ENCODE measurements around the gene SLC6A17.

The SLC6A17 gene

DNA sequence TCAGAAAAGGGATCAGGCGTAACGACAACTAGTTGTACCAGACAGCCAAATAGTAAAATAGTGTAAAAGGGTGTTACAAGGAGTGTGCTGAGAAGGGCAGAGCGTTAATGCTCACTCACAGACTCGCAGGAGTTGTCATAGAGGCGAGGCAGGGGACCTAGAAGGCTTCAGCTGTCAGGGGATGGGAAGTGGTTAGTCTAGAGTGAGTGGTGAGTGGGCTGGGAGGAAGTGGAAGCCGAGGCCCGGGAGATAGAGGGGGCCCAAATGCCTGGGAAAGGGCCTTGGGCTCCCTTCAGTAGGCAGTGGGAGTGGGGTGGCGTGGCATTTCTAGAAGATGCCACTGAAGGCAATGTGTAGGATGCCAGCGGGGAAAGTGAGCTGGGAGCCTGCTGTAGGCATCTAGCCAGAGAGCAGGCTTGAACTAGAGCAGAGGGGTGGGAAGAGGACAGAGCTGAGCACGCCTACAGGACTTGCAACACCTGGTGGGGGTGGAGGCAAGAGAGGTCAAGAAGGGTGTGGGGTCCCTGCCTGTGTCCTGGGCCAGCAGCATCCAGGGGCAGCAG, 10.3 kb downstream of the SLC6A17 start:
- TF ChIP-seq, protein P1, sequence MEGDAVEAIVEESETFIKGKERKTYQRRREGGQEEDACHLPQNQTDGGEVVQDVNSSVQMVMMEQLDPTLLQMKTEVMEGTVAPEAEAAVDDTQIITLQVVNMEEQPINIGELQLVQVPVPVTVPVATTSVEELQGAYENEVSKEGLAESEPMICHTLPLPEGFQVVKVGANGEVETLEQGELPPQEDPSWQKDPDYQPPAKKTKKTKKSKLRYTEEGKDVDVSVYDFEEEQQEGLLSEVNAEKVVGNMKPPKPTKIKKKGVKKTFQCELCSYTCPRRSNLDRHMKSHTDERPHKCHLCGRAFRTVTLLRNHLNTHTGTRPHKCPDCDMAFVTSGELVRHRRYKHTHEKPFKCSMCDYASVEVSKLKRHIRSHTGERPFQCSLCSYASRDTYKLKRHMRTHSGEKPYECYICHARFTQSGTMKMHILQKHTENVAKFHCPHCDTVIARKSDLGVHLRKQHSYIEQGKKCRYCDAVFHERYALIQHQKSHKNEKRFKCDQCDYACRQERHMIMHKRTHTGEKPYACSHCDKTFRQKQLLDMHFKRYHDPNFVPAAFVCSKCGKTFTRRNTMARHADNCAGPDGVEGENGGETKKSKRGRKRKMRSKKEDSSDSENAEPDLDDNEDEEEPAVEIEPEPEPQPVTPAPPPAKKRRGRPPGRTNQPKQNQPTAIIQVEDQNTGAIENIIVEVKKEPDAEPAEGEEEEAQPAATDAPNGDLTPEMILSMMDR (IDR thresholded peaks at IDR 0.05; ENCODE audit: low read length, missing control alignments) = no peak
- DNase-seq (ENCODE audit: low read depth) = no peak
- no peak overlapping the region for H3K4me3 ChIP-seq (replicated peaks; ENCODE audit: low read depth, low read length)

DNA sequence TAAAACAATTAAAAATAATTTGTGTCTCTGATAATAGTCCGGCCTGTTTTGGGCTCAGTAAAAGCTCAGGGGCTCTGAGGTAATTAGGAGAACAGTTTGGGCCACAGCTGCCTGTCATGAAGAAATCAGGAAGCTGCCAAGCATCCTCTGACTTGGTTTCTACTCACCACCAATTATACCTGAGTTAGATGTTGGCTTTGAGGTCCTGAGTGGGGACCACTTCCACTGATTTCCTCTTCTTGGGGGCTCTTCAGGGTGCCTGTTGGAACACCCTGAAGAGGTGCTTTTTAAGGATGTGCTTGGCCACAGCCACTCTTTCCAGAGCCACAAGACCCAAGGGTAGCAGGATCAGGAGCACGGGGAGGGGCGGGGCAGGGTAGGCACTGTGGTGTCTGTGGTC, 10.9 kb downstream of the SLC6A17 start:
- TF ChIP-seq, protein P1 (IDR thresholded peaks at IDR 0.05; ENCODE audit: low read length, missing control alignments) = no peak
- H3K4me3 ChIP-seq (replicated peaks; ENCODE audit: low read depth, low read length) = no peak overlapping the region
- no peak for DNase-seq (ENCODE audit: low read depth)

DNA sequence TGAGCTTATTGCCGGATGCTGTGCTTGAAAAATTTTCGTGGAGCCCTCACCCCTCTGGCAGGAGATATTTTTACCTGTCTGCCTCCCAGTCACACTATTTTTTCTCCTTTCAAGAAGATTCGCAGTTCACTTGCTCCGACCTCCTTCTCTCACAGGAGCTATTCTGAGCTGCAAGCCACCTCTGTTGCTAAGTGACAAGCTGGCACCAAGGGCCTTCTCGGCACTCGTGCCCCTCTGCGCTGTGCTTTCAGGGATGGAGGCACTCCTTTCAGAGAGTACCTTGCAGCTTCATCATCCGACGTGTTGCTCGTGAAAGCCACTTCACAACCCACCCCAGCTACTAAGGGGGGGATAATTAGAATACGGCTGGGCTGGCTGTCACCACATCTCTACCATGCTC, 11.6 kb downstream of the SLC6A17 start:
- DNase-seq (ENCODE audit: low read depth) = no peak
- TF ChIP-seq, protein P1 (IDR thresholded peaks at IDR 0.05; ENCODE audit: low read length, missing control alignments) = no peak
- H3K4me3 ChIP-seq (replicated peaks; ENCODE audit: low read depth, low read length) = no peak overlapping the region

DNA sequence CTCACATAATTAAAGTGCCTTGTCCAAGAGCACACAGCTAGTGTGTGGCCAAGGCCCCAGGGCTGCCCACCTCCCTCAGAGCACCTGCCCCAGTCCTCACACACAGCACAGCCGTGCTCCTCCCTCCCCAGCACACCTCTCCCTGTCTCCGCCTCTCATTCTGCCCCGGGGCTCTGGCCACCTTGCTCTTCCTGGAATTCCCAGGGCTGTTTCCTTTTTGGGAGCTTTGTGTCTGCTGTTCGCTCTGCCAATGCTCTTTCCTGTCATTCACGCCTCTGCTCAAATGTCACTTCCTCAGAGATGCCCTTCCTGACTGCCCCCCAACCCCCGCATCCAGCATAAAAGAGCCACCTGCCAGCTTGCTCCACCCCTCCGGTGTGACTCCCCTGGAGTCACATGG, 13.3 kb downstream of the SLC6A17 start:
- no peak overlapping the region for H3K4me3 ChIP-seq (replicated peaks; ENCODE audit: low read depth, low read length)
- TF ChIP-seq, protein P1 (IDR thresholded peaks at IDR 0.05; ENCODE audit: low read length, missing control alignments) = no peak
- no peak for DNase-seq (ENCODE audit: low read depth)

DNA sequence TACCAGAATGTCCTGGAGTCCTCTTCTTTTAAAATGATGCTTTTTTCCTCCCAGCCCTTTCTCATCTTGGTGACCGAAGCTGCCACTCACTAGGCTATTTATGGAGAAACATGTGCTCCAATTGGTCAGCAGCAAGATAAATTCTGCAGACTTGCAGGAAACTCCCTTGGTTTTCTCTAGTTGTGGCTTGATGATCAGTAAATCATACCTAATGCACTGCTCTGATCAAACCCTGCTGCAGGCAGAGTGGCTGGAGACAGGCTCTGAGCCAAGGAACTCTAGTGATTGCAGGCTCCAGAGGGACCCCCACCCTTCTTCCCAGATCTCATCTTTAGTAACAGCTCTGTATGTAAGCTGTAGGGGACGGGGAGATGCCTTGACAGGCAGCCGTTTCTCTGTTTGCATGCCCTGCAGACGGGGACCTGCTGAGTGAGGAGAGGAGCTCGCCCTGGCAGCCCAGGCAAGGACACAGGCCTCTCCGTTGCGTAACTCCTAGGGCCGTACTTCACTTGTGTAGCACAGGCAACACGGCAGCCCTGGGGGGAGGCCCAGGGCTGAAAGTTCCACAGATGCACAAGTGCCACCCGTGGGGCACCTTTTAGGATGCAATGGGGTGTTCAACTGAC, 14.5 kb downstream of the SLC6A17 start:
- no peak for DNase-seq (ENCODE audit: low read depth)
- TF ChIP-seq, protein P1 (IDR thresholded peaks at IDR 0.05; ENCODE audit: low read length, missing control alignments) = no peak
- H3K4me3 ChIP-seq (replicated peaks; ENCODE audit: low read depth, low read length) = no peak overlapping the region

DNA sequence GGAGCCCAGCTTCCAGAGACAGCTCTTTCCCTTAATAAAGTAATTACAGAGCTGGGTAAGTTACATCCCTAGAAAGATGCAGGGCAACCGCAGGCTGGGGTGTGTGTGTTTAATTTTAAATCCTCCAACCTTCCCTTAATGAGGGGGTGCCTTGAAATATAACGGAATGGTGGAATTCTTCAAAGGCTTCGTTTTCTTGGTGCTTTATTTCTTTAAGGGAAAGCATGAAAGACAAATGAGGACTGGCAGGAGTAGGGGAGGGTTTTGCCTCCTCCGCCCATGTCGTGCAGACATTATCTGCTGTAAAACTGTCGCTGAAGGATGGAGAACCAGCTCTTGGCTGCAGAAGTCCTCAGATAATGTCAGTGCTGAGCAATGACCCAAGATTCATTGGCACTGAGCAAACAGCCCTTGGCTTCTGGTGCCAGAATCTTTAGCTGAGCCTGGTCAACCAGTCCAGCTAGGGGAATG, 15.5 kb downstream of the SLC6A17 start:
- no peak for DNase-seq (ENCODE audit: low read depth)
- TF ChIP-seq, protein P1 (IDR thresholded peaks at IDR 0.05; ENCODE audit: low read length, missing control alignments) = no peak
- H3K4me3 ChIP-seq (replicated peaks; ENCODE audit: low read depth, low read length) = no peak overlapping the region

DNA sequence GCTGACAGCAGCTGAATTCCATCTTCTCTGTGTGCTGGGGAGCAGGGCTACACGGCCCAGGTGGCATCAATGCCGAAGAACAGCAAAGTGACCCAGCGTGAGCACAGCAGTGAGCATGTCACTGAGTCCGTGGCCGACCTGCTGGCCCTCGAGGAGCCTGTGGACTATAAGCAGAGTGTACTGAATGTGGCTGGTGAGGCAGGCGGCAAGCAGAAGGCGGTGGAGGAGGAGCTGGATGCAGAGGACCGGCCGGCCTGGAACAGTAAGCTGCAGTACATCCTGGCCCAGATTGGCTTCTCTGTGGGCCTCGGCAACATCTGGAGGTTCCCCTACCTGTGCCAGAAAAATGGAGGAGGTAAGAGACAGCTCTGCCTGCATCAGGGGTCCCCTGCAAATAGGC, 16.6 kb downstream of the SLC6A17 start:
- TF ChIP-seq, protein P1 (IDR thresholded peaks at IDR 0.05; ENCODE audit: low read length, missing control alignments) = no peak
- no peak for DNase-seq (ENCODE audit: low read depth)
- H3K4me3 ChIP-seq (replicated peaks; ENCODE audit: low read depth, low read length) = no peak overlapping the region

Measured in fibroblast of pulmonary artery (primary cell).